Chondrocyte (in vitro differentiated cells): ENCODE data around the gene GREB1L. TPM values are rescaled to one million over a fixed set of nuclear protein-coding genes. Genes with fewer than 3 reads are reported as not detected.

Source experiments
- DNase-seq: peaks from one replicate; pipeline ENCODE4 v3.0.0; 2021; ENCODE audit warnings: mixed read lengths, low spot score
- H3K27ac Mint-ChIP-seq: one replicate; pipeline ENCODE4 v1.8.0; 2021; ENCODE audit warnings: mild to moderate bottlenecking, moderate library complexity, mixed read lengths; ENCODE audit not compliant: unreplicated experiment
- H3K27me3 Mint-ChIP-seq: 2 replicates; pipeline ENCODE4 v1.8.0; 2021; ENCODE audit warnings: low read depth, mixed read lengths
- H3K36me3 Mint-ChIP-seq: 2 replicates; pipeline ENCODE4 v1.8.0; 2021; ENCODE audit warnings: low read depth, mixed read lengths
- H3K4me1 Mint-ChIP-seq: 2 replicates; pipeline ENCODE4 v1.8.0; 2021; ENCODE audit warnings: low read depth, mild to moderate bottlenecking, mixed read lengths
- H3K4me3 Mint-ChIP-seq: one replicate; pipeline ENCODE4 v1.8.0; 2021; ENCODE audit warnings: mild to moderate bottlenecking, moderate library complexity, mixed read lengths; ENCODE audit not compliant: unreplicated experiment
- H3K9me3 Mint-ChIP-seq: 2 replicates; pipeline ENCODE4 v1.8.0; 2021; ENCODE audit warnings: low read depth, mixed read lengths
- total RNA-seq: library from RNA; stranded (reverse); gene quantifications from 3 replicates; pipeline ENCODE4 v1.2.1, GENCODE V29; 2021
- TF ChIP-seq, protein P1 (sequence below): fragments of 200-600 bp; sonication (generic); IDR thresholded peaks from 2 replicates; pipeline ENCODE4 v1.5.0; 2021; ENCODE audit warnings: antibody characterized with exemption, mild to moderate bottlenecking, moderate library complexity

GREB1L gene
- total RNA-seq, 1 donor from 2014 or later = 2.4 TPM

DNA sequence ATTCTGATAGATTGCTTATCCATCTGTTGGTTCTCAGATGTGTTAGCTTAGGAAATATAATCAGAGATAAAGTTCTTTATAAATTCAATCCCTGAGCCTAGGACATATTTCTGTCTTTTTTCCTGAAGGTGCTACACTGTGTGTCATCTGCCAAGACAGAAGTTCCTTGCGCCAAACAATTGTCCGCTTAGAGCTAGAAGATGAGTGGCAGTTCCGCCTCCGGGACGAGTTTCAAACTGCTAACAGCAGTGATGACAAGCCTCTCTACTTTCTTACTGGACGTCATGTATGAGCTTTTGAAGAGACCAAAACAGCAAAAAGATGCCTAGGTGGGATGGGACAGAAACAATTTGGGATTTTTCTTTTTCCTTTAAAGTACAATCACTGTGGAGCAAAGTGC lies 280.5 kb downstream of the GREB1L start:
- peaks cover 19% of the 10 kb centered on the region for H3K4me1 Mint-ChIP-seq
- H3K9me3 Mint-ChIP-seq = no peaks in the 10 kb centered on the region
- no peak overlapping the region for H3K4me3 Mint-ChIP-seq
- peaks cover 32% of the 10 kb centered on the region for H3K36me3 Mint-ChIP-seq
- H3K27me3 Mint-ChIP-seq = no peaks in the 10 kb centered on the region
- no peak overlapping the region for H3K27ac Mint-ChIP-seq
- TF ChIP-seq, protein P1, sequence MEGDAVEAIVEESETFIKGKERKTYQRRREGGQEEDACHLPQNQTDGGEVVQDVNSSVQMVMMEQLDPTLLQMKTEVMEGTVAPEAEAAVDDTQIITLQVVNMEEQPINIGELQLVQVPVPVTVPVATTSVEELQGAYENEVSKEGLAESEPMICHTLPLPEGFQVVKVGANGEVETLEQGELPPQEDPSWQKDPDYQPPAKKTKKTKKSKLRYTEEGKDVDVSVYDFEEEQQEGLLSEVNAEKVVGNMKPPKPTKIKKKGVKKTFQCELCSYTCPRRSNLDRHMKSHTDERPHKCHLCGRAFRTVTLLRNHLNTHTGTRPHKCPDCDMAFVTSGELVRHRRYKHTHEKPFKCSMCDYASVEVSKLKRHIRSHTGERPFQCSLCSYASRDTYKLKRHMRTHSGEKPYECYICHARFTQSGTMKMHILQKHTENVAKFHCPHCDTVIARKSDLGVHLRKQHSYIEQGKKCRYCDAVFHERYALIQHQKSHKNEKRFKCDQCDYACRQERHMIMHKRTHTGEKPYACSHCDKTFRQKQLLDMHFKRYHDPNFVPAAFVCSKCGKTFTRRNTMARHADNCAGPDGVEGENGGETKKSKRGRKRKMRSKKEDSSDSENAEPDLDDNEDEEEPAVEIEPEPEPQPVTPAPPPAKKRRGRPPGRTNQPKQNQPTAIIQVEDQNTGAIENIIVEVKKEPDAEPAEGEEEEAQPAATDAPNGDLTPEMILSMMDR = no peak
- DNase-seq = no peak

DNA sequence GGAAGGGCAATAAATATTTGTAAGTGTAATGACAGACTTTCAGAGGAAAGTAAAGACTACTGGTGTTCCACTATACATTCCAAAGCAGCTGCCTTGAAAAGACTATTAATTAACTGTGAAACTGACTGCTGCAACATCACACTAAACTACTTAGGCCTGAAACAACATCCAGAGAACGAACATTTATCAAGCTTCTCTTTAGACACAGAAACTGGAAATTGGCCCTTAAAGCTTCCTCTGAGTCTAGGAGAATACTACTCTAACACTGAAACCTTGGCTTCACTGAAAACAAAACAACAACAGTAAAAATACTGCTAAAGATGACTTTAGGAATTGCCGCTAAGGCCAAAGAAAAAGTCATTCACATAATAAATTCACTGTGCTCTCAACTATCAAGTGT lies 283.9 kb downstream of the GREB1L start:
- TF ChIP-seq, protein P1 = no peak
- Mint-ChIP-seq H3K27ac (no peak overlapping the region), H3K36me3 (peaks cover 21% of the 10 kb centered on the region), H3K9me3 (no peaks in the 10 kb centered on the region), H3K27me3 (no peaks in the 10 kb centered on the region), H3K4me3 (no peak overlapping the region), H3K4me1 (peaks cover 20% of the 10 kb centered on the region)
- DNase-seq = no peak

DNA sequence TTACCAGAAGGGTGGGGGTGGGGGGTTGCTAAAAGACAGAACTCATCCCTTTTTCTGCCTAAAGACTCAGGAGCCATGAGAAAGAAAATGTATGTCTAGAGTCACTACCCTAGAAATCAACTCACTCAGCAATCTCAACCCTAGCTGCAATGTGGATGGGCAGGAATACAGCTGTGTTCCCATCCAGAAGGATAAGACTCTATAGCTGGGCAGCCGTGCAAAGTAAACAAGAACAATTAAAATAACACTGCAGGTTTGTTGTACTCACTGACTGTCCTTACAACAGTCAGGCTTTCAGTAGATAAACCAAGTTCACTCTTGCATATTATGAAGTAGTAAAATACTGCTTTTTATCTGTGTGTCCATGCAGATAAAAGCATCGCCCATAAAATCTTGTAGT lies 284.4 kb downstream of the GREB1L start:
- Mint-ChIP-seq H3K27ac (no peak overlapping the region), H3K27me3 (no peaks in the 10 kb centered on the region), H3K4me3 (no peak overlapping the region), H3K36me3 (peaks cover 21% of the 10 kb centered on the region), H3K9me3 (no peaks in the 10 kb centered on the region), H3K4me1 (peaks cover 20% of the 10 kb centered on the region)
- TF ChIP-seq, protein P1 = no peak
- no peak for DNase-seq

DNA sequence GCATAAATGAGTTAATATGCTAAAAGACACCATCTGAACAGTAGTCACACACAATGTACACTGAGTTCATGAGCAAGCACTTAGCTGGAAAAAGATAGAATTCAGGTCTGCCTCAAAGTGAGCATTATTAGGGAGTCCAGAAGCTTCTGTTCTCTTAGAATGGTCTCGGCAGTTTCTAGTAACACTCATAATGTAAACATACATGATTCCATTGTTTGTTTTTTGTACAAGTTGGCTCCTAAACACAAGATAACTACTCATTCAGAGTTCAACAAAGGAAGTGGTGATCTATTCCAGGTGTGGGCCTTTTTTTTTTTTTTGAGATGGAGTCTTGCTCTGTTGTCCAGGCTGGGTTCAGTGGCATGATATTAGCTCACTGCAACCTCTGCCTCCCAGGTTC lies 292.3 kb downstream of the GREB1L start:
- Mint-ChIP-seq H3K27me3 (no peaks in the 10 kb centered on the region), H3K27ac (no peak overlapping the region), H3K36me3 (peaks cover 14% of the 10 kb centered on the region), H3K9me3 (no peaks in the 10 kb centered on the region), H3K4me3 (no peak overlapping the region), H3K4me1 (no peaks in the 10 kb centered on the region)
- DNase-seq = no peak
- TF ChIP-seq, protein P1 = no peak

DNA sequence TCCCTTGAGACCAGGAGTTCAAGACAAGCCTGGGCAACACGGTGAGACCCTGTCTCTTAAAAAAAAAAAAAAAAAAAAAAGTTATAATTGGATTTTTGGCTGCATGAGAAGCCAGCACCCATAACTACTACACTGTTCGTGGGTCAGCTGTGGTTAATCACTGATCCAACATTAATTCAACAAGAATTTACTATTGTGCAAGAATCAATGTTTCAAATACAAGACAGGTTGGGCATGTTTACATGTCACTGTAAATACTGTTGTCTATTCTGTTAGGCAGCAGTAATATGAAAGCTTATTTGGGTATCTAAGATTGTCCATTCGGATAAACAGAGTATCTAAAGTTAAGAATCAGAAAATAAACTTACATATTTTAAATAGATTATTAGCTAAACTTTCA lies 296.2 kb downstream of the GREB1L start:
- TF ChIP-seq, protein P1 = no peak
- no peaks in the 10 kb centered on the region for H3K9me3 Mint-ChIP-seq
- H3K27ac Mint-ChIP-seq = no peak overlapping the region
- peaks cover 9% of the 10 kb centered on the region for H3K36me3 Mint-ChIP-seq
- no peaks in the 10 kb centered on the region for H3K27me3 Mint-ChIP-seq
- DNase-seq = no peak
- H3K4me3 Mint-ChIP-seq = no peak overlapping the region
- H3K4me1 Mint-ChIP-seq = no peaks in the 10 kb centered on the region
